Measurements from ENCODE around the gene GULP1. TPM values are rescaled to one million over a fixed set of nuclear protein-coding genes. Genes with fewer than 3 reads are reported as not detected.

Gene GULP1
- total and polyA plus RNA-seq, 10 donors, result 0.83 to 16.6 (median 6.6) TPM

GRCh38 chr2:188305271-188305670 lies 13.6 kb downstream of the GULP1 start:
- DNase-seq, result no peak
- intact Hi-C loops (cut with DNase I; ENCODE audit: low total_unique reads), result no loop called here
- H3K4me3 ChIP-seq, result no peak overlapping the region
- no peaks in the 10 kb centered on the region for H3K27me3 ChIP-seq (replicated peaks in 1 of 7)
- no peak for TF ChIP-seq POLR2A (IDR thresholded peaks at IDR 0.05)
- TF ChIP-seq POLR2AphosphoS5 (IDR thresholded peaks at IDR 0.05), result no peak
- no peak for TF ChIP-seq CTCF (IDR thresholded peaks at IDR 0.05 in 8 of 11, conservative IDR thresholded peaks at IDR 0.05 in 3 of 11)
- H3K36me3 ChIP-seq, result no peaks in the 10 kb centered on the region
- H3K27ac ChIP-seq, result peak overlapping the region in 1 of 8 donors; percentile 21
- no peaks in the 10 kb centered on the region for H3K9me3 ChIP-seq
- H3K4me1 ChIP-seq, result peaks cover 0 to 3% (median 0%) of the 10 kb centered on the region in 6 donors
- 68 to 87% (median 75%) methylated on average over 1 of the region's 1 CpG for WGBS, 5 donors

- Histone ChIP-seq H3K9me3 (no peaks in the 10 kb centered on the region), H3K27ac (peak overlapping the region in 1 of 8 donors; percentile 11), H3K27me3 (replicated peaks in 1 of 7) (no peaks in the 10 kb centered on the region), H3K4me3 (no peak overlapping the region), H3K4me1 (peaks cover 0 to 3% (median 0%) of the 10 kb centered on the region in 6 donors), H3K36me3 (no peaks in the 10 kb centered on the region)
- intact Hi-C loops (cut with DNase I; ENCODE audit: low total_unique reads), result no loop called here
- no peak for TF ChIP-seq POLR2AphosphoS5 (IDR thresholded peaks at IDR 0.05)
- TF ChIP-seq CTCF (IDR thresholded peaks at IDR 0.05 in 8 of 11, conservative IDR thresholded peaks at IDR 0.05 in 3 of 11), result no peak
- TF ChIP-seq POLR2A (IDR thresholded peaks at IDR 0.05), result no peak
- DNase-seq, result no peak
- 37 to 51% (median 40%) methylated on average over 1 of the region's 1 CpG for WGBS, 5 donors
These were observed 14.6 kb downstream of the GULP1 start for GRCh38 chr2:188306271-188306670.

- Histone ChIP-seq H3K4me1 (peaks cover 0 to 3% (median 0%) of the 10 kb centered on the region in 6 donors), H3K36me3 (no peaks in the 10 kb centered on the region), H3K9me3 (peaks cover 0 to 6% (median 0%) of the 10 kb centered on the region in 8 donors), H3K27ac (no peak overlapping the region), H3K27me3 (replicated peaks in 1 of 7) (no peaks in the 10 kb centered on the region), H3K4me3 (no peak overlapping the region)
- intact Hi-C loops (cut with DNase I; ENCODE audit: low total_unique reads), result no loop called here
- 77 to 86% (median 80%) methylated on average over 2 of the region's 2 CpGs for WGBS, 5 donors
- DNase-seq, result no peak
- TF ChIP-seq POLR2A (IDR thresholded peaks at IDR 0.05) (no peak), POLR2AphosphoS5 (IDR thresholded peaks at IDR 0.05) (no peak), CTCF (IDR thresholded peaks at IDR 0.05 in 8 of 11, conservative IDR thresholded peaks at IDR 0.05 in 3 of 11) (no peak)
These were observed 16.2 kb downstream of the GULP1 start for GRCh38 chr2:188307850-188308283.

GRCh38 chr2:188308483-188308882 lies 16.8 kb downstream of the GULP1 start:
- intact Hi-C loops (cut with DNase I; ENCODE audit: low total_unique reads), result no loop called here
- TF ChIP-seq CTCF (IDR thresholded peaks at IDR 0.05 in 8 of 11, conservative IDR thresholded peaks at IDR 0.05 in 3 of 11) (no peak), POLR2AphosphoS5 (IDR thresholded peaks at IDR 0.05) (no peak), POLR2A (IDR thresholded peaks at IDR 0.05) (no peak)
- Histone ChIP-seq H3K4me1 (peaks cover 0 to under 1% (median 0%) of the 10 kb centered on the region in 6 donors), H3K27me3 (replicated peaks in 1 of 7) (no peaks in the 10 kb centered on the region), H3K9me3 (peaks cover 0 to 11% (median 0%) of the 10 kb centered on the region in 8 donors), H3K36me3 (no peaks in the 10 kb centered on the region), H3K4me3 (no peak overlapping the region), H3K27ac (no peak overlapping the region)
- no peak for DNase-seq
- WGBS, 5 donors, result 39 to 88% (median 62%) methylated on average over 2 of the region's 2 CpGs

Measured in spleen (tissue), 11 donors.